ENCODE data around the gene MEGF9. TPM values are rescaled to one million over a fixed set of nuclear protein-coding genes. Genes with fewer than 3 reads are reported as not detected.

Gene MEGF9
- polyA plus RNA-seq, 1 of the 3 experiments (the other 2 are of a cell fraction) = 1.8 TPM

DNA sequence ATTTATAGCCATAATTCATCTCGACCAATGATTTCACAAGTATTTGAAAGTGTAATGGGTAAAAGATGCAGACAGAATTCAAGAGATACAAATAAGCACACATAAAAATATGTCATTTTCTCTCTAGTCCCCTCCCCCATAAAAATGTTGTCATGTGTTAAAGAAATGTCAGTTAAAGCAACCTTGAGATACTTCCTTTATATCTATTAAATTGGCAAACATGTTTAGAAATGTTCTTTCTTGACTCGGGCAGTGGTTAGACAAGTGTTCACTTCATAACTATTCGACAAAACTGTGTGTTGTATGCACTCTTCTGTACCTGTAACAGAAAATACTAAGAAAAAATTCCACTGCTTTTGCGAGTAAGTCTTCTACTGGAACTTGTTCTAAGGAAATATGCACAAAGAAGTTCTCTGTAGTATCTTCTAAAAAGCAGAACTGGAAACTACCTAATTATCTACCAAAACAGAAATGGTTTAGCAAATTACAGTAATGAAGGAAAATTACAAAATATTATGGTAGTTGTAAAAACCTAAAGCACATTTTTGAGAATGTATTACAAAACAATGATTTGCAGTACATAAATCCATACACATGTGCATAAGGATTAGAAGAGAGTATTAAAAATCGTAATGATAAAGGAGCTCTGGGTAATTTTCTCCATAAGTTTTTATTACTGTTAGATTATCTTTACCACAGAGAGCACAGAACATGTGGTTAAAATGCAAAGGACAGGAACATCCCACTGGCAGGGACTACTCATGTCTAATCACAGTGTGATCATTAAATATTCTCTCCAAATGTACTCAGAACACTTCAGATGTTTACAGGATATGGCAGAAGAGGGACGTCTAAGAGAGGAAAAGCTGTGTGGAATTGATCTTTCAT is 43.0 kb upstream of the MEGF9 start:
- no peak for TF ChIP-seq TEAD4 (IDR thresholded peaks at IDR 0.05; ENCODE audit: borderline replicate concordance, insufficient read depth)
- TF ChIP-seq, protein P1, sequence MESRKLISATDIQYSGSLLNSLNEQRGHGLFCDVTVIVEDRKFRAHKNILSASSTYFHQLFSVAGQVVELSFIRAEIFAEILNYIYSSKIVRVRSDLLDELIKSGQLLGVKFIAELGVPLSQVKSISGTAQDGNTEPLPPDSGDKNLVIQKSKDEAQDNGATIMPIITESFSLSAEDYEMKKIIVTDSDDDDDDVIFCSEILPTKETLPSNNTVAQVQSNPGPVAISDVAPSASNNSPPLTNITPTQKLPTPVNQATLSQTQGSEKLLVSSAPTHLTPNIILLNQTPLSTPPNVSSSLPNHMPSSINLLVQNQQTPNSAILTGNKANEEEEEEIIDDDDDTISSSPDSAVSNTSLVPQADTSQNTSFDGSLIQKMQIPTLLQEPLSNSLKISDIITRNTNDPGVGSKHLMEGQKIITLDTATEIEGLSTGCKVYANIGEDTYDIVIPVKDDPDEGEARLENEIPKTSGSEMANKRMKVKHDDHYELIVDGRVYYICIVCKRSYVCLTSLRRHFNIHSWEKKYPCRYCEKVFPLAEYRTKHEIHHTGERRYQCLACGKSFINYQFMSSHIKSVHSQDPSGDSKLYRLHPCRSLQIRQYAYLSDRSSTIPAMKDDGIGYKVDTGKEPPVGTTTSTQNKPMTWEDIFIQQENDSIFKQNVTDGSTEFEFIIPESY (IDR thresholded peaks at IDR 0.05; ENCODE audit: borderline replicate concordance, low read depth) = no peak
- no peak for TF ChIP-seq NFIC (IDR thresholded peaks at IDR 0.05; ENCODE audit: borderline replicate concordance)
- TF ChIP-seq RXRA (IDR thresholded peaks at IDR 0.05; ENCODE audit: borderline replicate concordance, low read depth) = no peak
- TF ChIP-seq, protein P2, sequence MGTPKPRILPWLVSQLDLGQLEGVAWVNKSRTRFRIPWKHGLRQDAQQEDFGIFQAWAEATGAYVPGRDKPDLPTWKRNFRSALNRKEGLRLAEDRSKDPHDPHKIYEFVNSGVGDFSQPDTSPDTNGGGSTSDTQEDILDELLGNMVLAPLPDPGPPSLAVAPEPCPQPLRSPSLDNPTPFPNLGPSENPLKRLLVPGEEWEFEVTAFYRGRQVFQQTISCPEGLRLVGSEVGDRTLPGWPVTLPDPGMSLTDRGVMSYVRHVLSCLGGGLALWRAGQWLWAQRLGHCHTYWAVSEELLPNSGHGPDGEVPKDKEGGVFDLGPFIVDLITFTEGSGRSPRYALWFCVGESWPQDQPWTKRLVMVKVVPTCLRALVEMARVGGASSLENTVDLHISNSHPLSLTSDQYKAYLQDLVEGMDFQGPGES (IDR thresholded peaks at IDR 0.05; ENCODE audit: low read depth, low read length) = no peak
- no peak for TF ChIP-seq JUND (IDR thresholded peaks at IDR 0.05)
- no peak for TF ChIP-seq MXI1 (IDR thresholded peaks at IDR 0.05; ENCODE audit: low read depth, low read length)
- TF ChIP-seq GABPA (IDR thresholded peaks at IDR 0.05; ENCODE audit: low read depth) = no peak
- TF ChIP-seq ELF1 (IDR thresholded peaks at IDR 0.05) = no peak
- no peak for TF ChIP-seq SIN3A (IDR thresholded peaks at IDR 0.05; ENCODE audit: borderline replicate concordance, low read depth, low read length)
- TF ChIP-seq, protein P3, sequence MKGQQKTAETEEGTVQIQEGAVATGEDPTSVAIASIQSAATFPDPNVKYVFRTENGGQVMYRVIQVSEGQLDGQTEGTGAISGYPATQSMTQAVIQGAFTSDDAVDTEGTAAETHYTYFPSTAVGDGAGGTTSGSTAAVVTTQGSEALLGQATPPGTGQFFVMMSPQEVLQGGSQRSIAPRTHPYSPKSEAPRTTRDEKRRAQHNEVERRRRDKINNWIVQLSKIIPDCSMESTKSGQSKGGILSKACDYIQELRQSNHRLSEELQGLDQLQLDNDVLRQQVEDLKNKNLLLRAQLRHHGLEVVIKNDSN (IDR thresholded peaks at IDR 0.05; ENCODE audit: borderline replicate concordance, low read depth) = no peak
- TF ChIP-seq EP300 (IDR thresholded peaks at IDR 0.05; ENCODE audit: borderline replicate concordance in 1 of 2, low read depth in 1 of 2, low read length in 1 of 2) = no peak
- TF ChIP-seq, protein P4, sequence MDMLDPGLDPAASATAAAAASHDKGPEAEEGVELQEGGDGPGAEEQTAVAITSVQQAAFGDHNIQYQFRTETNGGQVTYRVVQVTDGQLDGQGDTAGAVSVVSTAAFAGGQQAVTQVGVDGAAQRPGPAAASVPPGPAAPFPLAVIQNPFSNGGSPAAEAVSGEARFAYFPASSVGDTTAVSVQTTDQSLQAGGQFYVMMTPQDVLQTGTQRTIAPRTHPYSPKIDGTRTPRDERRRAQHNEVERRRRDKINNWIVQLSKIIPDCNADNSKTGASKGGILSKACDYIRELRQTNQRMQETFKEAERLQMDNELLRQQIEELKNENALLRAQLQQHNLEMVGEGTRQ (IDR thresholded peaks at IDR 0.05; ENCODE audit: borderline replicate concordance, low read depth, low read length) = no peak
- no peak for TF ChIP-seq MEF2A (IDR thresholded peaks at IDR 0.05; ENCODE audit: borderline replicate concordance, low read depth)
- TF ChIP-seq, protein P5, sequence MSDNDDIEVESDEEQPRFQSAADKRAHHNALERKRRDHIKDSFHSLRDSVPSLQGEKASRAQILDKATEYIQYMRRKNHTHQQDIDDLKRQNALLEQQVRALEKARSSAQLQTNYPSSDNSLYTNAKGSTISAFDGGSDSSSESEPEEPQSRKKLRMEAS (IDR thresholded peaks at IDR 0.05; ENCODE audit: low read depth) = no peak
- no peak for TF ChIP-seq RAD21 (IDR thresholded peaks at IDR 0.05; ENCODE audit: low read length)
- TF ChIP-seq, protein P6, sequence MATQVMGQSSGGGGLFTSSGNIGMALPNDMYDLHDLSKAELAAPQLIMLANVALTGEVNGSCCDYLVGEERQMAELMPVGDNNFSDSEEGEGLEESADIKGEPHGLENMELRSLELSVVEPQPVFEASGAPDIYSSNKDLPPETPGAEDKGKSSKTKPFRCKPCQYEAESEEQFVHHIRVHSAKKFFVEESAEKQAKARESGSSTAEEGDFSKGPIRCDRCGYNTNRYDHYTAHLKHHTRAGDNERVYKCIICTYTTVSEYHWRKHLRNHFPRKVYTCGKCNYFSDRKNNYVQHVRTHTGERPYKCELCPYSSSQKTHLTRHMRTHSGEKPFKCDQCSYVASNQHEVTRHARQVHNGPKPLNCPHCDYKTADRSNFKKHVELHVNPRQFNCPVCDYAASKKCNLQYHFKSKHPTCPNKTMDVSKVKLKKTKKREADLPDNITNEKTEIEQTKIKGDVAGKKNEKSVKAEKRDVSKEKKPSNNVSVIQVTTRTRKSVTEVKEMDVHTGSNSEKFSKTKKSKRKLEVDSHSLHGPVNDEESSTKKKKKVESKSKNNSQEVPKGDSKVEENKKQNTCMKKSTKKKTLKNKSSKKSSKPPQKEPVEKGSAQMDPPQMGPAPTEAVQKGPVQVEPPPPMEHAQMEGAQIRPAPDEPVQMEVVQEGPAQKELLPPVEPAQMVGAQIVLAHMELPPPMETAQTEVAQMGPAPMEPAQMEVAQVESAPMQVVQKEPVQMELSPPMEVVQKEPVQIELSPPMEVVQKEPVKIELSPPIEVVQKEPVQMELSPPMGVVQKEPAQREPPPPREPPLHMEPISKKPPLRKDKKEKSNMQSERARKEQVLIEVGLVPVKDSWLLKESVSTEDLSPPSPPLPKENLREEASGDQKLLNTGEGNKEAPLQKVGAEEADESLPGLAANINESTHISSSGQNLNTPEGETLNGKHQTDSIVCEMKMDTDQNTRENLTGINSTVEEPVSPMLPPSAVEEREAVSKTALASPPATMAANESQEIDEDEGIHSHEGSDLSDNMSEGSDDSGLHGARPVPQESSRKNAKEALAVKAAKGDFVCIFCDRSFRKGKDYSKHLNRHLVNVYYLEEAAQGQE (IDR thresholded peaks at IDR 0.05; ENCODE audit: low read depth, low read length) = no peak
- no peak for TF ChIP-seq TAF1 (IDR thresholded peaks at IDR 0.05; ENCODE audit: borderline replicate concordance, low read depth, low read length)
- TF ChIP-seq FOXM1 (IDR thresholded peaks at IDR 0.05; ENCODE audit: low read depth) = no peak
- 74% methylated on average over 6 of the region's 6 CpGs for WGBS (ENCODE audit: low lambda C conversion rate)
- CTCF ChIA-PET = interaction anchor here (0.7 to 2.8 kb wide), 22 partner anchors 8 to 562 kb away, joined by 3 to 47 read pairs (median 5); no protein-coding TSS in a partner anchor

More for the DNA sequence above, 43.0 kb upstream of the MEGF9 start:
- no peaks in the 10 kb centered on the region for H3K79me2 ChIP-seq (ENCODE audit: insufficient read depth)
- peaks cover 27% of the 10 kb centered on the region for H3F3A ChIP-seq (replicated peaks; ENCODE audit: insufficient read depth)
- no peak overlapping the region for H3K4me2 ChIP-seq
- H2AFZ ChIP-seq (ENCODE audit: low read depth) = no peak overlapping the region
- H3K4me1 ChIP-seq (ENCODE audit: control insufficient read depth in 1 of 2, insufficient read depth in 2 of 2, low read depth in 1 of 2, low read length in 1 of 2) = peaks cover 0 to 8% of the 10 kb centered on the region in 2 experiments; a peak in 1 of 4 replicates
- H3K4me3 ChIP-seq (ENCODE audit: low read depth in 2 of 2, low read length in 1 of 2) = no peak overlapping the region
- no peak overlapping the region for H3K27ac ChIP-seq (ENCODE audit: low read depth in 2 of 2, low read length in 1 of 2)
- POLR2A ChIA-PET = no interaction called here
- H3K36me3 ChIP-seq (replicated peaks in 1 of 2; ENCODE audit: control insufficient read depth in 1 of 2, insufficient read depth in 2 of 2, low read length in 1 of 2) = peaks cover 1 to 21% of the 10 kb centered on the region in 2 experiments
- H4K20me1 ChIP-seq (ENCODE audit: insufficient read depth) = no peaks in the 10 kb centered on the region
- no peaks in the 10 kb centered on the region for H3K27me3 ChIP-seq (ENCODE audit: insufficient read depth)
- H3K9ac ChIP-seq = no peak overlapping the region
- DNase-seq = no peak
- H3K9me2 ChIP-seq = no peaks in the 10 kb centered on the region
- H3K9me3 ChIP-seq = no peaks in the 10 kb centered on the region

All from SK-N-SH (cell line).